Cardiac fibroblast (primary cell): Measurements from ENCODE around the gene WARS2.

ENCODE experiments used
- DNase-seq, 2 donors: peaks; one replicate each; pipeline versions ENCODE4 v3.0.0 to v3.0.0-alpha.2; 2010; ENCODE audit warnings: low read depth in 2 of 2
- H3K4me3 ChIP-seq, 2 donors: replicated peaks in 1 of 2; 1 replicate in 1 of 2; 2 replicates in 1 of 2; pipeline ENCODE4 v1.5.1; 2011; ENCODE audit warnings: low read depth in 2 of 2, low read length in 2 of 2, mild to moderate bottlenecking in 2 of 2, moderate library complexity in 1 of 2
- CTCF ChIP-seq: IDR thresholded peaks from one replicate; pipeline ENCODE4 v1.5.1; 2011; ENCODE audit warnings: low read depth, mild to moderate bottlenecking, low read length, inconsistent platforms

Gene WARS2

GRCh38 chr1:119055568-119055967, 84.9 kb downstream of the WARS2 start:
- no peak for DNase-seq
- TF ChIP-seq CTCF, result no peak

GRCh38 chr1:119053917-119054316, 86.5 kb downstream of the WARS2 start:
- TF ChIP-seq CTCF, result no peak
- no peak for DNase-seq
- H3K4me3 ChIP-seq, result no peak overlapping the region

More at GRCh38 chr1:119055568-119055967, 84.9 kb downstream of the WARS2 start:
- no peak overlapping the region for H3K4me3 ChIP-seq

- DNase-seq, result no peak
- no peak overlapping the region for H3K4me3 ChIP-seq
- no peak for TF ChIP-seq CTCF
Measured at GRCh38 chr1:119052267-119052666, 88.2 kb downstream of the WARS2 start.

GRCh38 chr1:119048624-119049404, 91.6 kb downstream of the WARS2 start:
- no peak for TF ChIP-seq CTCF
- H3K4me3 ChIP-seq, result no peak overlapping the region
- no peak for DNase-seq

GRCh38 chr1:119046785-119047438, 93.5 kb downstream of the WARS2 start:
- peak; percentile 68 to 83 for DNase-seq
- TF ChIP-seq CTCF, result no peak
- H3K4me3 ChIP-seq, result peak overlapping the region in 1 of 2 donors; percentile 1

- no peak for TF ChIP-seq CTCF
- no peak overlapping the region for H3K4me3 ChIP-seq
- no peak for DNase-seq
Measured at GRCh38 chr1:119046429-119046784, 94.0 kb downstream of the WARS2 start.
